GM04503 (cell line): ENCODE data around the gene DPP7.

Experiments
- DNase-seq: peaks from one replicate; pipeline ENCODE4 v3.0.0-alpha.2; 2012; ENCODE audit warnings: low read depth

DPP7 gene

GRCh38 chr9:137110911-137111787 is 3.4 kb downstream of the DPP7 start:
- no peak for DNase-seq

- DNase-seq: no peak
Measured at GRCh38 chr9:137110147-137110910, 4.2 kb downstream of the DPP7 start.

- no peak for DNase-seq
Measured at GRCh38 chr9:137109250-137110146, 5.0 kb downstream of the DPP7 start.

- DNase-seq: no peak
Measured at GRCh38 chr9:137108608-137109249, 5.8 kb downstream of the DPP7 start.

GRCh38 chr9:137107982-137108381 is 6.6 kb downstream of the DPP7 start:
- no peak for DNase-seq

GRCh38 chr9:137107312-137107921 is 7.1 kb downstream of the DPP7 start:
- DNase-seq: no peak

GRCh38 chr9:137106662-137107250 is 7.8 kb downstream of the DPP7 start:
- DNase-seq: no peak

- DNase-seq: no peak
Measured at GRCh38 chr9:137105814-137106661, 8.5 kb downstream of the DPP7 start.

GRCh38 chr9:137103206-137103999 is 11.1 kb downstream of the DPP7 start:
- DNase-seq: no peak

- DNase-seq: no peak
Measured at GRCh38 chr9:137099231-137099630, 15.3 kb downstream of the DPP7 start.

- no peak for DNase-seq
Measured at GRCh38 chr9:137097761-137098462, 16.6 kb downstream of the DPP7 start.

- DNase-seq: no peak
Measured at GRCh38 chr9:137096785-137097546, 17.6 kb downstream of the DPP7 start.

GRCh38 chr9:137095664-137096517 is 18.6 kb downstream of the DPP7 start:
- no peak for DNase-seq

GRCh38 chr9:137089232-137089947 is 25.1 kb downstream of the DPP7 start:
- DNase-seq: no peak

GRCh38 chr9:137088121-137088520 is 26.4 kb downstream of the DPP7 start:
- DNase-seq: no peak

GRCh38 chr9:137087409-137087925 is 27.1 kb downstream of the DPP7 start:
- no peak for DNase-seq
